Heart left ventricle (tissue), 13 donors: Measurements from ENCODE around the gene AP3B1.

Experiments used
- POLR2A ChIP-seq, 2 donors: fragments of 450-650 bp; IDR thresholded peaks; one replicate each; pipeline ENCODE4 v1.6.1; 2017; ENCODE audit warnings: antibody characterized with exemption in 2 of 2, mild to moderate bottlenecking in 2 of 2, moderate library complexity in 2 of 2
- TF ChIP-seq, protein P1 (sequence below), 12 donors: fragments of 200-600 bp; sonication (generic) in 4 of 12; IDR thresholded peaks; one replicate each; pipeline versions ENCODE4 v1.5.0 to v1.8.0; 2018 to 2022; ENCODE audit warnings: antibody characterized with exemption in 12 of 12, mild to moderate bottlenecking in 5 of 12
- donor health status: ischemic (EF 13 %, LVEDD 7.1; RV severe dilation, severe dysfunction).
- donor health status: DM: no; HTN: yes; CAD: no.
- donor health status: DM: no; HTN: no; CAD: no.
- donor health status: ischemic (EF 25% LVEDD 6.9; RV normal size, moderate dysfunction).
- donor health status: ischemic (EF 25% LVEDD 5.7; RV mildly dilated, moderate dysfunction).
- donor health status: ischemic (EF 35%, LVEDD 5.7; RV mildly dilated, moderate dysfunction).
- donor health status: nonischemic (EF 11% LVEDD 7.7; RV severe dilation, severe dysfunction).
- donor health status: DM: yes; HTN: yes; CAD: no.
- donor health status: PGD.
- donor health status: ischemic (EF 29% LVEDD 5.4; RV normal size, mild dysfunction).
- donor health status: nonischemic (EF 23%, LVEDD 6.1; RV moderate dilation, normal function).

DNA sequence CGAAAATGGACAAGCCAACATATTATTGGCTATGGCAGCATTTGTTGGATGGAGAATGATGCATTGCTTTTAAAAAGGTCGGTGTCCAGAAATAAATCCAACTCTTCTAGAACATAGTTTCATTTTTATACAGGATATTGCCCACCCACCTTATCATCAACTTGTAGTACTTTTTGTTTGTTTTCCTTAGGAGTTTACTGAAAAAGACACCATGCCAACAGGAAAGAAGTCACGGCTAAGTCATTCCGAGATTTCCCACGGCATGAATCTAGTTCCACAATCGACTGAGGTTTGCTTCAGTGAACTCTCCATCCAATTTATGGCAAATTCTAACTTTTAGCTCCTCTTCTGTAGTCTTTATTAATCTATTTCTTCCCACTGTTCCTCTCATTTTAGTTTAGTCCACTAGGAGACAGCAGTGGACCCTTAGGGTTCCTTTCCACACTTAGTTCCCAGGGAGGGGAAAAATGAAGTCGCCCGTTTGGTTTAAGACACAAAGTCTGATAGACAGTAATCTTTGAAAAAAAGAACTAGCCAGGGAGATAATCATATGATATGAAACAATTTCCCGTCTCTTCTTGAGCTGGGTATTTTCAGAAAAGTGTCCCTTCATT lies 237.5 kb downstream of the AP3B1 start:
- TF ChIP-seq, protein P1, sequence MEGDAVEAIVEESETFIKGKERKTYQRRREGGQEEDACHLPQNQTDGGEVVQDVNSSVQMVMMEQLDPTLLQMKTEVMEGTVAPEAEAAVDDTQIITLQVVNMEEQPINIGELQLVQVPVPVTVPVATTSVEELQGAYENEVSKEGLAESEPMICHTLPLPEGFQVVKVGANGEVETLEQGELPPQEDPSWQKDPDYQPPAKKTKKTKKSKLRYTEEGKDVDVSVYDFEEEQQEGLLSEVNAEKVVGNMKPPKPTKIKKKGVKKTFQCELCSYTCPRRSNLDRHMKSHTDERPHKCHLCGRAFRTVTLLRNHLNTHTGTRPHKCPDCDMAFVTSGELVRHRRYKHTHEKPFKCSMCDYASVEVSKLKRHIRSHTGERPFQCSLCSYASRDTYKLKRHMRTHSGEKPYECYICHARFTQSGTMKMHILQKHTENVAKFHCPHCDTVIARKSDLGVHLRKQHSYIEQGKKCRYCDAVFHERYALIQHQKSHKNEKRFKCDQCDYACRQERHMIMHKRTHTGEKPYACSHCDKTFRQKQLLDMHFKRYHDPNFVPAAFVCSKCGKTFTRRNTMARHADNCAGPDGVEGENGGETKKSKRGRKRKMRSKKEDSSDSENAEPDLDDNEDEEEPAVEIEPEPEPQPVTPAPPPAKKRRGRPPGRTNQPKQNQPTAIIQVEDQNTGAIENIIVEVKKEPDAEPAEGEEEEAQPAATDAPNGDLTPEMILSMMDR (IDR thresholded peaks at IDR 0.05) = peak in 1 of 12 donors; percentile 19
- TF ChIP-seq POLR2A (IDR thresholded peaks at IDR 0.05) = no peak
